GM21423 (cell line): ENCODE measurements around the gene PLXNB3.
"Not testable (repeated sequence)": the region's sequence is repeated elsewhere in the genome, so short reads cannot be mapped to it uniquely, and the experiment has no call there.

Source experiments
- ATAC-seq: cut with Tn5 transposase; IDR thresholded peaks from one replicate; pipeline ENCODE4 v1.9.1; 2021; ENCODE audit warnings: mild to moderate bottlenecking, moderate library complexity; ENCODE audit not compliant: unreplicated experiment

Gene PLXNB3

GRCh38 chrX:153763989-153764755, at the start of gene PLXNB3:
TSS of gene PLXNB3 (plus strand) at chrX:153764249. CDS start at chrX:153765536, 1,287 bp downstream.
- no peak for ATAC-seq

GRCh38 chrX:153714256-153714655, 49.8 kb upstream of the PLXNB3 start:
- ATAC-seq, result no peak

GRCh38 chrX:153717445-153717844, 46.6 kb upstream of the PLXNB3 start:
- no peak for ATAC-seq

GRCh38 chrX:153719238-153719637, 44.8 kb upstream of the PLXNB3 start:
- no peak for ATAC-seq

GRCh38 chrX:153719701-153720100, 44.3 kb upstream of the PLXNB3 start:
- no peak for ATAC-seq

GRCh38 chrX:153722704-153723350, 41.2 kb upstream of the PLXNB3 start:
- ATAC-seq, result no peak

- peak; percentile 29 for ATAC-seq
Measured at GRCh38 chrX:153723351-153724251, 40.4 kb upstream of the PLXNB3 start.

GRCh38 chrX:153724252-153725038, 39.6 kb upstream of the PLXNB3 start, which contains the start of the genes ABCD1 and BCAP31:
TSS of gene ABCD1 (plus strand) at chrX:153724856. CDS start at chrX:153725267, 411 bp downstream.
TSS of gene BCAP31 (minus strand) at chrX:153724387. CDS start at chrX:153723244, 1,143 bp downstream.
- ATAC-seq, result peak; percentile 52

- ATAC-seq, result no peak
Measured at GRCh38 chrX:153725039-153725831, 38.8 kb upstream of the PLXNB3 start.

GRCh38 chrX:153725832-153726285, 38.2 kb upstream of the PLXNB3 start:
- no peak for ATAC-seq

- ATAC-seq, result peak; percentile 51
Measured at GRCh38 chrX:153726286-153727122, 37.5 kb upstream of the PLXNB3 start.

GRCh38 chrX:153727123-153727931, 36.7 kb upstream of the PLXNB3 start:
- ATAC-seq, result no peak

GRCh38 chrX:153728095-153728494, 36.0 kb upstream of the PLXNB3 start:
- no peak for ATAC-seq

- no peak for ATAC-seq
Measured at GRCh38 chrX:153728951-153729631, 35.0 kb upstream of the PLXNB3 start.

- not testable (repeated sequence) for ATAC-seq
Measured at GRCh38 chrX:153730115-153730514, 33.9 kb upstream of the PLXNB3 start.

GRCh38 chrX:153731117-153731844, 32.8 kb upstream of the PLXNB3 start:
- ATAC-seq, result no peak
